Measurements from ENCODE around the gene ALB.

Gene ALB

GRCh38 chr4:73438582-73439215 lies 34.6 kb downstream of the ALB start:
- Histone ChIP-seq H2AFZ (ENCODE audit: low read depth, low read length, severe bottlenecking) (no peak overlapping the region), H4K20me1 (ENCODE audit: low read depth, low read length) (no peaks in the 10 kb centered on the region), H3K9me3 (ENCODE audit: insufficient read depth, low read length) (no peaks in the 10 kb centered on the region), H3K79me2 (ENCODE audit: insufficient read depth, low read length) (no peaks in the 10 kb centered on the region), H3K4me2 (ENCODE audit: low read depth, low read length, poor library complexity, severe bottlenecking) (no peak overlapping the region), H3K9me2 (replicated peaks; ENCODE audit: insufficient read depth, low read length) (no peaks in the 10 kb centered on the region), H3K9ac (ENCODE audit: low read length) (no peak overlapping the region), H3F3A (ENCODE audit: insufficient read depth) (no peaks in the 10 kb centered on the region), H3K36me3 (ENCODE audit: low read length) (no peaks in the 10 kb centered on the region), H3K27me3 (ENCODE audit: low read length) (no peaks in the 10 kb centered on the region), H3K4me3 (ENCODE audit: insufficient read depth, low read length, poor library complexity, severe bottlenecking) (no peak overlapping the region), H3K27ac (ENCODE audit: low read depth, low read length) (no peak overlapping the region)
- TF ChIP-seq CTCF (IDR thresholded peaks at IDR 0.05; ENCODE audit: insufficient read depth, low read length, poor library complexity, severe bottlenecking) (no peak), EZH2phosphoT487 (conservative IDR thresholded peaks at IDR 0.05; ENCODE audit: low read length) (no peak)

- Histone ChIP-seq H3K27ac (ENCODE audit: low read depth, low read length) (no peak overlapping the region), H4K20me1 (ENCODE audit: low read depth, low read length) (no peaks in the 10 kb centered on the region), H3K9ac (ENCODE audit: low read length) (no peak overlapping the region), H2AFZ (ENCODE audit: low read depth, low read length, severe bottlenecking) (no peak overlapping the region), H3K4me2 (ENCODE audit: low read depth, low read length, poor library complexity, severe bottlenecking) (no peak overlapping the region), H3K4me3 (ENCODE audit: insufficient read depth, low read length, poor library complexity, severe bottlenecking) (no peak overlapping the region), H3K9me2 (replicated peaks; ENCODE audit: insufficient read depth, low read length) (no peaks in the 10 kb centered on the region), H3K27me3 (ENCODE audit: low read length) (no peaks in the 10 kb centered on the region), H3K9me3 (ENCODE audit: insufficient read depth, low read length) (no peaks in the 10 kb centered on the region), H3K79me2 (ENCODE audit: insufficient read depth, low read length) (no peaks in the 10 kb centered on the region), H3K36me3 (ENCODE audit: low read length) (no peaks in the 10 kb centered on the region), H3F3A (ENCODE audit: insufficient read depth) (no peaks in the 10 kb centered on the region)
- no peak for TF ChIP-seq CTCF (IDR thresholded peaks at IDR 0.05; ENCODE audit: insufficient read depth, low read length, poor library complexity, severe bottlenecking)
- no peak for TF ChIP-seq EZH2phosphoT487 (conservative IDR thresholded peaks at IDR 0.05; ENCODE audit: low read length)
Observed at GRCh38 chr4:73439445-73439844, 35.4 kb downstream of the ALB start.

- Histone ChIP-seq H3K27ac (ENCODE audit: low read depth, low read length) (no peak overlapping the region), H3K79me2 (ENCODE audit: insufficient read depth, low read length) (no peaks in the 10 kb centered on the region), H3K9ac (ENCODE audit: low read length) (no peak overlapping the region), H4K20me1 (ENCODE audit: low read depth, low read length) (no peaks in the 10 kb centered on the region), H3K9me2 (replicated peaks; ENCODE audit: insufficient read depth, low read length) (no peaks in the 10 kb centered on the region), H3K27me3 (ENCODE audit: low read length) (no peaks in the 10 kb centered on the region), H3K9me3 (ENCODE audit: insufficient read depth, low read length) (no peaks in the 10 kb centered on the region), H3K4me2 (ENCODE audit: low read depth, low read length, poor library complexity, severe bottlenecking) (no peak overlapping the region), H3F3A (ENCODE audit: insufficient read depth) (no peaks in the 10 kb centered on the region), H3K4me3 (ENCODE audit: insufficient read depth, low read length, poor library complexity, severe bottlenecking) (no peak overlapping the region), H3K36me3 (ENCODE audit: low read length) (no peaks in the 10 kb centered on the region), H2AFZ (ENCODE audit: low read depth, low read length, severe bottlenecking) (no peak overlapping the region)
- TF ChIP-seq EZH2phosphoT487 (conservative IDR thresholded peaks at IDR 0.05; ENCODE audit: low read length) (no peak), CTCF (IDR thresholded peaks at IDR 0.05; ENCODE audit: insufficient read depth, low read length, poor library complexity, severe bottlenecking) (no peak)
Observed at GRCh38 chr4:73439991-73440390, 35.9 kb downstream of the ALB start.
